G401.6 (cell line): ENCODE data around the gene TRIM9.

ENCODE experiments used
- FAIRE-seq: peaks from 2 replicates; lab custom pipeline; 2012; peaks lifted over from hg19 to GRCh38; lab: Jason Lieb, UNC

The TRIM9 gene

GRCh38 chr14:50932592-50933495, 162.1 kb downstream of the TRIM9 start:
- FAIRE-seq = no peak

- FAIRE-seq = no peak
Measured at GRCh38 chr14:50932156-50932555, 162.7 kb downstream of the TRIM9 start.

GRCh38 chr14:50931559-50931958, 163.3 kb downstream of the TRIM9 start:
- no peak for FAIRE-seq

GRCh38 chr14:50929506-50929905, 165.4 kb downstream of the TRIM9 start:
- no peak for FAIRE-seq

GRCh38 chr14:50928002-50928635, 166.8 kb downstream of the TRIM9 start:
- FAIRE-seq = no peak

GRCh38 chr14:50926851-50927386, 168.0 kb downstream of the TRIM9 start:
- FAIRE-seq = no peak
